Measurements from ENCODE around the gene NLE1.
A peak's percentile ranks its signal among the peaks of the same experiment; 100 is the strongest.

NLE1 gene

GRCh38 chr17:35088356-35088880, 53.7 kb downstream of the NLE1 start:
- Histone ChIP-seq H3K79me2 (ENCODE audit: insufficient read depth, low read length) (no peaks in the 10 kb centered on the region), H4K20me1 (ENCODE audit: low read depth, low read length) (no peaks in the 10 kb centered on the region), H2AFZ (ENCODE audit: low read depth, low read length, severe bottlenecking) (peak overlapping the region; percentile 83), H3K4me2 (ENCODE audit: low read depth, low read length, poor library complexity, severe bottlenecking) (peak overlapping the region; percentile 75), H3K4me3 (ENCODE audit: insufficient read depth, low read length, poor library complexity, severe bottlenecking) (peak overlapping the region; percentile 81), H3K36me3 (ENCODE audit: low read length) (no peaks in the 10 kb centered on the region), H3F3A (ENCODE audit: insufficient read depth) (0 out of 2 replicates have a peak, but pooled peaks cover 5% of the 10 kb centered on the region), H3K9me3 (ENCODE audit: insufficient read depth, low read length) (no peaks in the 10 kb centered on the region), H3K9me2 (replicated peaks; ENCODE audit: insufficient read depth, low read length) (no peaks in the 10 kb centered on the region), H3K27ac (ENCODE audit: low read depth, low read length) (no peak overlapping the region), H3K9ac (ENCODE audit: low read length) (peak overlapping the region; percentile 85), H3K27me3 (ENCODE audit: low read length) (no peaks in the 10 kb centered on the region)
- TF ChIP-seq EZH2phosphoT487 (conservative IDR thresholded peaks at IDR 0.05; ENCODE audit: low read length) = no peak
- TF ChIP-seq CTCF (IDR thresholded peaks at IDR 0.05; ENCODE audit: insufficient read depth, low read length, poor library complexity, severe bottlenecking) = no peak

GRCh38 chr17:35087731-35088355, 54.3 kb downstream of the NLE1 start:
- H3K4me3 ChIP-seq (ENCODE audit: insufficient read depth, low read length, poor library complexity, severe bottlenecking) = peak overlapping the region; percentile 81
- no peaks in the 10 kb centered on the region for H3K9me2 ChIP-seq (replicated peaks; ENCODE audit: insufficient read depth, low read length)
- no peaks in the 10 kb centered on the region for H4K20me1 ChIP-seq (ENCODE audit: low read depth, low read length)
- no peaks in the 10 kb centered on the region for H3K27me3 ChIP-seq (ENCODE audit: low read length)
- no peaks in the 10 kb centered on the region for H3K9me3 ChIP-seq (ENCODE audit: insufficient read depth, low read length)
- H3K4me2 ChIP-seq (ENCODE audit: low read depth, low read length, poor library complexity, severe bottlenecking) = peak overlapping the region; percentile 75
- TF ChIP-seq EZH2phosphoT487 (conservative IDR thresholded peaks at IDR 0.05; ENCODE audit: low read length) (no peak), CTCF (IDR thresholded peaks at IDR 0.05; ENCODE audit: insufficient read depth, low read length, poor library complexity, severe bottlenecking) (no peak)
- peak overlapping the region; percentile 83 for H2AFZ ChIP-seq (ENCODE audit: low read depth, low read length, severe bottlenecking)
- H3F3A ChIP-seq (ENCODE audit: insufficient read depth) = 0 out of 2 replicates have a peak, but pooled peaks cover 5% of the 10 kb centered on the region
- H3K79me2 ChIP-seq (ENCODE audit: insufficient read depth, low read length) = no peaks in the 10 kb centered on the region
- H3K36me3 ChIP-seq (ENCODE audit: low read length) = no peaks in the 10 kb centered on the region
- H3K27ac ChIP-seq (ENCODE audit: low read depth, low read length) = no peak overlapping the region
- H3K9ac ChIP-seq (ENCODE audit: low read length) = peak overlapping the region; percentile 85; the same call in 1 of the 2 replicates

- H2AFZ ChIP-seq (ENCODE audit: low read depth, low read length, severe bottlenecking) = no peak overlapping the region
- H4K20me1 ChIP-seq (ENCODE audit: low read depth, low read length) = no peaks in the 10 kb centered on the region
- no peaks in the 10 kb centered on the region for H3K36me3 ChIP-seq (ENCODE audit: low read length)
- H3K4me2 ChIP-seq (ENCODE audit: low read depth, low read length, poor library complexity, severe bottlenecking) = no peak overlapping the region
- H3K79me2 ChIP-seq (ENCODE audit: insufficient read depth, low read length) = no peaks in the 10 kb centered on the region
- H3K27ac ChIP-seq (ENCODE audit: low read depth, low read length) = no peak overlapping the region
- no peaks in the 10 kb centered on the region for H3K9me2 ChIP-seq (replicated peaks; ENCODE audit: insufficient read depth, low read length)
- H3K4me3 ChIP-seq (ENCODE audit: insufficient read depth, low read length, poor library complexity, severe bottlenecking) = no peak overlapping the region
- H3K27me3 ChIP-seq (ENCODE audit: low read length) = no peaks in the 10 kb centered on the region
- H3F3A ChIP-seq (ENCODE audit: insufficient read depth) = 0 out of 2 replicates have a peak, but pooled peaks cover 5% of the 10 kb centered on the region
- no peak overlapping the region for H3K9ac ChIP-seq (ENCODE audit: low read length)
- H3K9me3 ChIP-seq (ENCODE audit: insufficient read depth, low read length) = no peaks in the 10 kb centered on the region
- TF ChIP-seq EZH2phosphoT487 (conservative IDR thresholded peaks at IDR 0.05; ENCODE audit: low read length) = no peak
- TF ChIP-seq CTCF (IDR thresholded peaks at IDR 0.05; ENCODE audit: insufficient read depth, low read length, poor library complexity, severe bottlenecking) = no peak
Observed at GRCh38 chr17:35086931-35087573, 55.1 kb downstream of the NLE1 start.

All from SU-DHL-6 (cell line).